HG02840 (cell line): ENCODE data around the gene ABCB8.
"Not testable (repeated sequence)": the region's sequence is repeated elsewhere in the genome, so short reads cannot be mapped to it uniquely, and the experiment has no call there.

Experiments used
- ATAC-seq: cut with Tn5 transposase; IDR thresholded peaks from one replicate; pipeline ENCODE4 v1.9.1; 2021; ENCODE audit warnings: mild to moderate bottlenecking, moderate library complexity, moderate number of reproducible peaks; ENCODE audit not compliant: unreplicated experiment, low FRiP score

Gene ABCB8

GRCh38 chr7:151012911-151013347 is 15.3 kb upstream of the ABCB8 start:
- ATAC-seq = no peak

- no peak for ATAC-seq
These were observed 14.9 kb upstream of the ABCB8 start for GRCh38 chr7:151013356-151013732.

DNA sequence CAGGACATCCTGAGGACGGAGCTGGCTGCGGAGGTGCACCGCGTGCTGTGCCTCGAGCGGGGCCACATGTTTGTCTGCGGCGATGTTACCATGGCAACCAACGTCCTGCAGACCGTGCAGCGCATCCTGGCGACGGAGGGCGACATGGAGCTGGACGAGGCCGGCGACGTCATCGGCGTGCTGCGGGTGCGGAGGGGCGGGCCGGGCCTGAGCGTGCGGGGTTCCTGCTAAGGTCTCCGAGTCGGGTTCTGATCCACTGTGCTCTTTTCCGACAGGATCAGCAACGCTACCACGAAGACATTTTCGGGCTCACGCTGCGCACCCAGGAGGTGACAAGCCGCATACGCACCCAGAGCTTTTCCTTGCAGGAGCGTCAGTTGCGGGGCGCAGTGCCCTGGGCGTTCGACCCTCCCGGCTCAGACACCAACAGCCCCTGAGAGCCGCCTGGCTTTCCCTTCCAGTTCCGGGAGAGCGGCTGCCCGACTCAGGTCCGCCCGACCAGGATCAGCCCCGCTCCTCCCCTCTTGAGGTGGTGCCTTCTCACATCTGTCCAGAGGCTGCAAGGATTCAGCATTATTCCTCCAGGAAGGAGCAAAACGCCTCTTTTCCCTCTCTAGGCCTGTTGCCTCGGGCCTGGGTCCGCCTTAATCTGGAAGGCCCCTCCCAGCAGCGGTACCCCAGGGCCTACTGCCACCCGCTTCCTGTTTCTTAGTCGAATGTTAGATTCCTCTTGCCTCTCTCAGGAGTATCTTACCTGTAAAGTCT is 14.3 kb upstream of the ABCB8 start:
- no peak for ATAC-seq

DNA sequence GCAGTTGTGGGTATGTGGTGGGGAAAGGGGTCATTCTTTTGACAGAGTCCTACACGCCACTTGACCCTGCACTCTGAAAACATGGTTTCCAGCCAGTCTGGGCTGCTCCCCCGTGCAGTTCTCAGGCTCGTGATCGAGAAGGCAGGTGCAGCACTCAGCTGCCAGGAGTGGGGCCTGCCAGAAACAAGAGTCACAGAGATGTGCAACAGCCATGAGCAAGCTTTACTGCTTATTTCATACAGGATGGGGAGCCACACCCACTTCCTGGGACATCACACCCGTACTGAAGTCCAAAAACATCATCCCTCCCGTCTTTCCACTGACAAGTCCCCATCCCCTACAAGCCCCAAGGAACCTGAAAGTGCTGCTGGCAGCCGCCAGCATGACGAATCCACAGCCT is 13.3 kb upstream of the ABCB8 start:
- no peak for ATAC-seq

- no peak for ATAC-seq
These were observed 12.3 kb upstream of the ABCB8 start for GRCh38 chr7:151015967-151016366.

DNA sequence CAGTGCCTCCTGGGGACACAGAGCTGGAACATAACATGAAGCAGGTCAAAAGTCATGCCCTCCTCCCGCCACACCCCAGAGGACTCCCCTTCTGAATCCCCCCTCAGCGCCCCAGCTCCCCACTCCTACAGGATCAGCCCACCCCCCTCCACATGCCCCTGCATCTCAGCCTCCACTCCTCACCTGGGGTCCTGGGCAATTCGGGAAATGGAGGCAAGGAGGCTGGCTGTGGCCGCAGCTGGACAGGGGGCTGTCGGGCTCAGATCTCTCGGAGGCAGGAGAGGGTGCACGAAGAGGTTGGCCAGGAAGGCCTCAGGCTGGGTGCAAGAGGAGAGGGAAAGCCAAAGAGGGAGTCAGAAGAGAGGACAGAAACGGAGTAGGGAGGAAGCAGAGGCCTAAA is 11.7 kb upstream of the ABCB8 start:
- ATAC-seq = no peak

GRCh38 chr7:151016942-151017341 is 11.3 kb upstream of the ABCB8 start:
- no peak for ATAC-seq

GRCh38 chr7:151017370-151017952 is 10.8 kb upstream of the ABCB8 start:
- ATAC-seq = no peak

DNA sequence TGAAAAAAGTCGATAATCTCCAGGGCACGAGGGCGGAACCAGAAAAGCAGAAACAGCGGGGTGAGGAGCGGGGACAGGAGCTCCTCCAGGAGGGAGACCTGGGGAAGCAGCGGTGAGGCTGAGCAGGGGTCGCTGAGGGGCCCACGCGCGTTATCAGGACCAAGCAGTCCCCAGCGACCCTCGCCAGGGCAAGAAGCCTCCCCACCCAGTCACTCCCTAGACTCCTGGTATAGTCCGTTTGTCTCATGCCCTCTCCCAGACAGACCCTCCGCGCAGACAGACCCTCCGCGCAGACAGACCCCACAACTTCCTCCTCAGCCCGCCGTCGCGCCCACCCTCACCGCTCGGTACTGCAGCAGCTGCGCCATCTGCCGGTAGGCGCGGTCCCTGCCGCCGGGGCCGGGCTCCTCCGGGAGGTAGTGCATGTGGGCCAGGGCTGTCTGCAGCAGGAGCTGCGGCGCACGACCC is 10.3 kb upstream of the ABCB8 start:
- no peak for ATAC-seq

DNA sequence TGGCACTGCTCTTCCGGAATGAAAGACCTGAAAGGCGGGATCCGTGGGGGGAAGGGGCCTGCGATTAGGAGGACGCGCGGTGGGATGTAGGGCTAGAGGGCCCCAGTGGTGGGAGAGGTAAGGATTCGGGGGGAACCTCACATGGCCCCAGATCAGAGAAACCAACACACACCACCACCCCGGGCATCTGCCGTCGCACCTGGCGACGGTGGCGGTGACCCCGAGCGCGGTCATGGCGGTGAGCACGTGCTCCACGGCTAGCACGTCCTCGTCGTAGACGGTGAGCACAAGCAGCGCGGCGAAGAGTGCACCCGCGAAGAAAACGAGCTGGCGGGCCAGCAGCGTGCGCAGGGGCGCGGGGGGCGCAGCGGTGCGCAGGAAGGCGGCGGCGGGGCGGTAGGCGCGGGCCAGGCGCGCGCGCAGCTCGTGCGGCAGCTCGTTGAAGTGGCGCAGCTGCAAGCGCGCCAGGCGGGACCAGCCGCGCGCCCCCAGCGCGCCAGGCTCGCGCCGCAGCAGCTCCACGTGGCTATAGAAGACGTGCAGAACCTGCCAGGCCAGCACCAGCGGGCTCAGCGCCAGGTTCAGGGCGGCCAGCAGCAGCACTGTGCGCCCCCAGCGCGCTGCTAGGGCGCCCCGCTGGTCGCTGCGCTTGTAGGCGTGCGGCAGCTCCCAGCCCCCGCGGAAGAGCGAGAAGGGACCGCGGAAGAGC is 9.7 kb upstream of the ABCB8 start:
- ATAC-seq = no peak

DNA sequence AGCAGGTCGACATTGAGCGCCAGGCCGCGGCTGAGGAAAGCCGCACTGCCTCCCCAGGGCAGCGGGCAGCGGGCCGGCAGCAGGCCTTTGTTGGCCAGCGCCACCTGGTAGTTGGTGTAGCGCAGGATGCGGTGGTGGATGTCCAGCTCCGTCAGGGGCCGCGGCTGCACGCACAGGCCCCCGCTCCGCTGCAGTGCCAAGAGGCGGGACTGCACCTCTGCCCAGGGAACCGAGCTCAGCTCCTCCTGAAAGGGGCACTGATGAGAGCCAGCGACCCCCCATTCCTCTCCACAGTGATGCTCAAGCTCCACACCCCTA is 9.2 kb upstream of the ABCB8 start:
- no peak for ATAC-seq

DNA sequence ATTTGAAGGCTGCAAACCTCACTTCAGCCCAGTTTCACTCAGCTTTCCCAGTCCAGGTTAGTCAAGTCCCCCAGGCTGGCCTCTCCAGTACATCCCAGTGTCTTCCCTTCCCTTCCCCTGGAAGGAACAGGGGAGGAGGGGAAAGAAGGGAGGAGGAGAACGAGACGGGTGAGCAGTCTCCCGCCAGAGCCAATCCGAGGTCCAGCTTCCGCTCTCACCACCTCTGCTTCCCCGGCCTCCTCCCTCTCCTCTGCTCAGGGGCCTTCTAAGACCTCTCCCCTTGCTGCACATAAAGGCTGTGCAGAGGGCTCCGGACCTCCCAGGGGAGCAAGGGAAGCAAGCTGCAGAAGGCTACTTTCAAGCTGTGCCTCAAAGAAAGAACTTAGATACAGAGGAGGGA is 8.0 kb upstream of the ABCB8 start:
- ATAC-seq = no peak

DNA sequence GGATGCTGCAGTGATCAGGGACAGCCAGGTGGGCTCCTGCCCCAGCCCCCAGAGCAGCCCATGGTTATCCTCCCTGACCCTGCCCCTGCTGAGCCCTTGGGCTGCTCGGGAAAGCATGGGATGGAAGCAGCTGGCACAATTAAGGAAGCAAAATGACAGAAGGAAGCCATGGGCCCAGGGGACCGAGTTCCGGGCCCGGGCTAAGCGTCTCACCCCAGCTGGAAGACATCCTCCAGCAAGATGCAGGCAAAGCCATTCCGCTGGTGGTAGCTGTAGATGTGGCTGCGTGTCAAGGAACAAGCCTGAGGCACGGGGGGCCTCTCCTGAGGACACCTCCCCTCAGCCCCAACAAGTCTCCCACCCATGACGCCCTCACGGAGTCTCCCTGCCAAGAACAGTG is 5.0 kb upstream of the ABCB8 start:
- ATAC-seq = no peak

GRCh38 chr7:151024435-151025056 is 3.7 kb upstream of the ABCB8 start, which contains the start of gene ATG9B:
TSS of gene ATG9B (minus strand) at chr7:151024494. CDS start at chr7:151024423, 71 bp downstream.
- ATAC-seq = no peak

DNA sequence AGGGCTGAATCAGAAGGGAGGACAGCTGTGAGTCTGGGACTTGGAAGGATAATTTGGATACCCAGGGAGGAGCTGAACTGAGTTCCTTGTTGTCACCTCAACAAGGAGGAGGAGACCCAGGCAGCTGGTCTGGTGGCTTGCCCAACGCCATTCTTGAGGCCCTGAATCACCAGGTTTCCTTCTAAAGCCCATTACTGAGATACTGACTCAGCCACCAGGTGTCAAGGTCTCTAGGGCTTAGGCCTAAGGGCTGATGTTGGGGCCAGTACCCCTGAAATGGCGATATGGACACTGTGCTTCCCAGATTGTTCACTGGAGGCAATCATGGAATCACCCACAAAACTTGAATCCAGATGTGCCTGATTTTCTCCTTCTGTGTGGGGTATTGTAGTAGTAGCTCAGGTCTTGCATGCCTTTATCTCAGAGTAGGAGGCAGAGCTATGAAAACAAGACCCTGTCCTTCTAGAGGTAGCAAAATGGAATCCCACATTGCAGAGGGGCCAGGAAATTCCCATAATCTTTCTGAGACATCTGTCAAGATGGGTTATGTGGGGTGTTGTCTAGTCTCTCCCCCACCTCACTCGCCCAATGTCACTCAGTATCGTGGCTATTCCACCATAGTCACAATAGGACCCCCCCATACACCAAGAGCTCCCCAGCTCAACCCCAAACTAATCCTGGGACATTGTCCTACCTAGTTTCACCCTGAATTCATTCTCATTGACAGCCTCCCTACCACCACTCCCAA is 2.2 kb upstream of the ABCB8 start:
- ATAC-seq = no peak

DNA sequence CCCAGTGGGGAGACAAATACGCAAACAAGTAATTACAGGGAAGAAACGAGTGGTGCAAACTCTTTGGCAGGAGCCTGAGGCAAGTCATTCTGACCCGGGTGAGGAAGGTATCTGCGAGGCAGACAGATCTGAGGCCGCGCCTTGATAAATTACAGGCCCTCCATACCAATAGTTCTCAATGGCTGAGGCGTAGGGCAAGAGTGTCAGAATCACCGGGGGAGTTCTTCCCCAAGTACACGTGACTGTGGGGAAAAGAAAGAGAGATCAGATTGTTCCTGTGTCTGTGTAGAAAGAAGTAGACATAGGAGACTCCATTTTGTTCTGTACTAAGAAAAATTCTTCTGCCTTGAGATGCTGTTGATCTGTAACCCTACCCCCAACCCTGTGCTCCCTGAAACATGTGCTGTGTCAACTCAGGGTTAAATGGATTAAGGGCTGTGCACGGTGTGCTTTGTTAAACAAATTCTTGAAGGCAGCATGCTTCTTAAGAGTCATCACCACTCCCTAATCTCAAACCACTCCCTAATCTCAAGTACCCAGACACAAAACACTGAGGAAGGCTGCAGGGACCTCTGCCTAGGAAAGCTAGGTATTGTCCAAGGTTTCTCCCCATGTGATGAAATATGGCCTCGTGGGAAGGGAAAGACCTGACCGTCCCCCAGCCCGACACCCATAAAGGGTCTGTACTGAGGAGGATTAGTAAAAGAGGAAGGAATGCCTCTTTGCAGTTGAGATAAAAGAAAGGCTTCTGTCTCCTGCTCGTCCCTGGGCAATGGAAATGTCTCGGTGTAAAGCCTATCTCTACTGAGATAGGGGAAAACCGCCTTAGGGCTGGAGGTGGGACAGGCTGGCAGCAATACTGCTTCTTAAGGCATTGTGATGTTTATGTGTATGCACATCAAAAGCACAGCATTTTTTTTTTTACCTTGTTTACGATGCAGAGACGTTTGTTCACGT is 1.2 kb upstream of the ABCB8 start:
- ATAC-seq = not testable (repeated sequence)

- peak; percentile 2 for ATAC-seq
These were observed 521 bp upstream of the ABCB8 start for GRCh38 chr7:151027728-151028130.

GRCh38 chr7:151028948-151029501 is 775 bp downstream of the ABCB8 start:
- ATAC-seq = no peak

DNA sequence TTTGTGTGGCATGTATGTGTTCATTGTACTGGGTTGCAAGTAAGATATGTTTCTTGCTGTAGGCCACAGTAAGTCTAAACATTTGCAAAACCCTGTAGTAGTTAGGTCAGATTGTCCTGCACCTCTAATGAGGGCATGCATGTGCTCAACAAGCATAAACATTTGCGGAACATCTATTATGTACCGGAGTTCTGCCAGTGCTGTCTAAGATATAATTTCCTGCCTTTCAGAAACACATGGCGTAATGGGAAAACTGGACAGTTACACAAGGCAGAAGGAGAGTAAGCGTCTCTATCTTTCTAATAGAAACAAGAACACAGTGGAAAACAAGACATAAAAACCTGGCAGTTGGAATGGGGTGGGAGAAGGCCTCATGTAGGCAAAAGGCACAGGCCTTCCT is 2.8 kb downstream of the ABCB8 start:
- no peak for ATAC-seq
